ENCODE results near the gene NUDT21. TPM values are rescaled to one million over a fixed set of nuclear protein-coding genes. Genes with fewer than 3 reads are reported as not detected.

The NUDT21 gene
- total RNA-seq, 1 donor from 2014 or later = 239 TPM

- no peak overlapping the region for H3K27ac Mint-ChIP-seq (ENCODE audit: unreplicated experiment)
- peaks cover 41% of the 10 kb centered on the region for H3K4me1 Mint-ChIP-seq
- TF ChIP-seq CTCF (conservative IDR thresholded peaks at IDR 0.05) = no peak
- H3K27me3 Mint-ChIP-seq (ENCODE audit: low read depth) = no peaks in the 10 kb centered on the region
- DNase-seq (ENCODE audit: low read depth, low spot score) = no peak
- no peaks in the 10 kb centered on the region for H3K9me3 Mint-ChIP-seq
- peak overlapping the region; percentile 21 for H3K4me3 Mint-ChIP-seq
- H3K36me3 Mint-ChIP-seq (ENCODE audit: low read depth) = peaks cover 2% of the 10 kb centered on the region
Observed at GRCh38 chr16:56447286-56447685, 3.8 kb downstream of the NUDT21 start.

GRCh38 chr16:56438038-56438437, 13.1 kb downstream of the NUDT21 start:
- no peak for DNase-seq (ENCODE audit: low read depth, low spot score)
- no peak overlapping the region for H3K27ac Mint-ChIP-seq (ENCODE audit: unreplicated experiment)
- H3K4me1 Mint-ChIP-seq = no peaks in the 10 kb centered on the region
- no peak for TF ChIP-seq CTCF (conservative IDR thresholded peaks at IDR 0.05)
- H3K9me3 Mint-ChIP-seq = no peaks in the 10 kb centered on the region
- H3K27me3 Mint-ChIP-seq (ENCODE audit: low read depth) = no peaks in the 10 kb centered on the region
- H3K36me3 Mint-ChIP-seq (ENCODE audit: low read depth) = no peaks in the 10 kb centered on the region
- no peak overlapping the region for H3K4me3 Mint-ChIP-seq

- Mint-ChIP-seq H3K36me3 (ENCODE audit: low read depth) (no peaks in the 10 kb centered on the region), H3K27ac (ENCODE audit: unreplicated experiment) (no peak overlapping the region), H3K4me1 (no peaks in the 10 kb centered on the region), H3K9me3 (no peaks in the 10 kb centered on the region), H3K4me3 (no peak overlapping the region), H3K27me3 (ENCODE audit: low read depth) (no peaks in the 10 kb centered on the region)
- no peak for DNase-seq (ENCODE audit: low read depth, low spot score)
- no peak for TF ChIP-seq CTCF (conservative IDR thresholded peaks at IDR 0.05)
Observed at GRCh38 chr16:56436258-56436657, 14.9 kb downstream of the NUDT21 start.

- no peaks in the 10 kb centered on the region for H3K9me3 Mint-ChIP-seq
- H3K36me3 Mint-ChIP-seq (ENCODE audit: low read depth) = peaks cover 3% of the 10 kb centered on the region
- TF ChIP-seq CTCF (conservative IDR thresholded peaks at IDR 0.05) = no peak
- no peaks in the 10 kb centered on the region for H3K27me3 Mint-ChIP-seq (ENCODE audit: low read depth)
- no peak overlapping the region for H3K27ac Mint-ChIP-seq (ENCODE audit: unreplicated experiment)
- DNase-seq (ENCODE audit: low read depth, low spot score) = no peak
- H3K4me1 Mint-ChIP-seq = peaks cover 20% of the 10 kb centered on the region
- no peak overlapping the region for H3K4me3 Mint-ChIP-seq
Observed at GRCh38 chr16:56428091-56428490, 23.0 kb downstream of the NUDT21 start.

- no peaks in the 10 kb centered on the region for H3K9me3 Mint-ChIP-seq
- H3K4me1 Mint-ChIP-seq = peaks cover 35% of the 10 kb centered on the region
- no peak for TF ChIP-seq CTCF (conservative IDR thresholded peaks at IDR 0.05)
- peak overlapping the region; percentile 84 for H3K4me3 Mint-ChIP-seq
- H3K36me3 Mint-ChIP-seq (ENCODE audit: low read depth) = peaks cover 3% of the 10 kb centered on the region
- no peak overlapping the region for H3K27ac Mint-ChIP-seq (ENCODE audit: unreplicated experiment)
- H3K27me3 Mint-ChIP-seq (ENCODE audit: low read depth) = no peaks in the 10 kb centered on the region
- no peak for DNase-seq (ENCODE audit: low read depth, low spot score)
Observed at GRCh38 chr16:56426585-56426984, 24.5 kb downstream of the NUDT21 start.

DNA sequence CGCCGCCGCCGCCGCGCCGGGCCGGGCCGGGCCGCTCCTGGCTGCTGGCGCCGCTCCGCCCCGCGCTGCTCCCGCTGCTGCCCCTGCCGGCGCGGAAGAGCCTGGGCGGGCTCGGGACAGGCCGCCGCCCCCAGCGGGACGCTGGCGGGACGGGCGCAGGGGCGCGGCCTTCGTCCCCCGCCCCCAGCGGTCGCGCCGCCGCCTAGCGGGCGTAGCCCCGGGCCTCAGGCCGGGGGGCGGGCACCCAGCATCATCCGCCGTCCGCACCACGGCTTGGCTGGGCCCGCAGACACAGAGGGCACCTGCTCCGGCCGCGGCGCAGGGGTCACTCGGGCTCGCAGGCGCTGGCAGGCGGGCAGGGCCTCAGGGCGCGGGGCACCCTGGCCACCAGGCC, 25.7 kb downstream of the NUDT21 start, which contains the start of gene AMFR:
TSS of gene AMFR (minus strand) at position 107 of the 394 bp plus-strand sequence. CDS start 218 bp downstream, outside the sequence.
- Mint-ChIP-seq H3K27me3 (ENCODE audit: low read depth) (no peaks in the 10 kb centered on the region), H3K9me3 (no peaks in the 10 kb centered on the region), H3K27ac (ENCODE audit: unreplicated experiment) (peak within 1 kb of the TSS; percentile 86), H3K4me1 (peaks cover 40% of the 10 kb centered on the region), H3K36me3 (ENCODE audit: low read depth) (peaks cover 1% of the 10 kb centered on the region), H3K4me3 (peak within 1 kb of the TSS; percentile 97)
- DNase-seq (ENCODE audit: low read depth, low spot score) = peak; percentile 56
- TF ChIP-seq CTCF (conservative IDR thresholded peaks at IDR 0.05) = peak; percentile 61

Measured in neural crest cell (in vitro differentiated cells).